Measurements from ENCODE around the gene ATRN.
"Not testable (repeated sequence)": the region's sequence is repeated elsewhere in the genome, so short reads cannot be mapped to it uniquely, and the experiment has no call there.

Gene ATRN

GRCh38 chr20:3470627-3471396, at the start of gene ATRN:
ATRN (plus strand) TSS chr20:3471018; CDS start chr20:3471108, 90 bp downstream.
- DNase-seq (ENCODE audit: low read depth in 2 of 3, low spot score in 2 of 3) = peak; percentile 88 to 95 (median 88)

GRCh38 chr20:3421985-3422384, 48.8 kb upstream of the ATRN start:
- DNase-seq (ENCODE audit: low read depth in 2 of 3, low spot score in 2 of 3) = no peak

- no peak for DNase-seq (ENCODE audit: low read depth in 2 of 3, low spot score in 2 of 3)
Observed at GRCh38 chr20:3423126-3423525, 47.7 kb upstream of the ATRN start.

DNA sequence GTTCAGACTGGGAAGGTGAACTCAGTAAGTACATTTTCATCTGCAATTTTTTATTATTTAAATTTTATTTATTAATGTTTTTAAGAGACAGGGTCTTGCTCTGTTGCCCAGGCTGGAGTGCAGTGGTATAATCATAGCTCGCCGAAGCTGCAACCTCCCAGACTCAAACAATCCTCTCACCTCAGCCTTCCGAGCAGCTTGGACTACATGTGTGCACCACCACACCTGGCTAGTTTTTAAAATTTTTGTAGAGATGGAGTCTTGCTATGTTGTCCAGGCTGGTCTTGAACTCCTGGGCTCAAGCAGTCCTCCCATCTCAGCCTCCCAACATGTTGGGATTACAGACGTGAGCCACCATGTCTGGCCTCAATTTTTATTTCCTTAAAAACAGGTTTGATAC, 44.1 kb upstream of the ATRN start:
- DNase-seq (ENCODE audit: low read depth in 2 of 3, low spot score in 2 of 3) = not testable (repeated sequence)

DNA sequence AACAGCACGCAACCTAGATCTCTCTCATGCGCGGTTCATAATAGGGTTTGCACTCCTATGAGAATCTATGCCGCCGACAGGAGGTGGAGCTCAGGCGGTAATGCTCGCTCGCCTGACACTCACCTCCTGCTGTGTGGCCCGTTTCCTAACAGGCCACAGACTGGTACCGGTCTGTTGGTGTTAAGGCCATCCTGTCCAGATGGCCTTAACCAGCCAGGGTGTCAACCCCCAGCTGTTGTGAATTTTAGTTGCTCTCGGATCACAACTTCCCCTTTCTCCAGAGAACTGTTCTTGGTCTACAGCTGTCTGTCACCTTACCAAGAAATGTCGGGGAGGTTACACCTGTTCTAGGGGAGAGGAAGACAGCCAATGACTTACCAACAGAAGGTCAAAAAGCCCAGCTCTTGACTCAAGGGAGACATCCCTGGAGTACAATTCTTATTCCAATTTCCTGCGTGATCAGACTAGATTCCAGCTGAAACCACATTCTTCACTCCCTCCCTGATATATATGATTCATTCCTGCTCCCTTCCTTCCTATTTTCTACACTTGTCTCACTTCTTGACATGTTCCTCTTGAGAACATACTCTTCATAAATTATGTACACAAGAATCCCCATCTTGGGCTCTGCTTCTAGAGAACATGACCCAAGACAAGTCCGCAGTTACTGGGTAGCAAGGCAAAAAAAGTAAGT, 40.3 kb upstream of the ATRN start:
- no peak for DNase-seq (ENCODE audit: low read depth in 2 of 3, low spot score in 2 of 3)

- DNase-seq (ENCODE audit: low read depth in 2 of 3, low spot score in 2 of 3) = no peak
Observed at GRCh38 chr20:3431109-3431508, 39.7 kb upstream of the ATRN start.

- DNase-seq (ENCODE audit: low read depth in 2 of 3, low spot score in 2 of 3) = no peak
Observed at GRCh38 chr20:3432844-3433243, 38.0 kb upstream of the ATRN start.

DNA sequence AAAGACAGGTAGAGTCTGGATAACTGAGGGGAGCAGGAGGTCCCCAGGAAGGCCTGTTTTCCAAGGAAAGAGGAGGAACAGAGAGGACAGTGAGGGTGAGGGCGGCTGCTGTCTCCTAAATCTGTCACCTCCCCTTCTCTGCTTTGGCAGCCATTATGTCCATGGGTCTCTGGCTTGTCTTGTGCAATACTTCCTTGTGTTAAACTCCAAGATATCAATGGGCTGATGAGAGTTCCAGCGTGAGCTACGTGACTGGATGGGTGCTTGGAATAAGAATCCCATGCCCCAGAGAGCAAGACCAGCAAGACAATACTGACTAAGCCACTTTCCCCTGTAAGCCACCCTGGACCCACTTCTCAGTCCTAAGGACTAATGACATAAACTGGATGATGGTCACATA, 37.1 kb upstream of the ATRN start:
- no peak for DNase-seq (ENCODE audit: low read depth in 2 of 3, low spot score in 2 of 3)

DNA sequence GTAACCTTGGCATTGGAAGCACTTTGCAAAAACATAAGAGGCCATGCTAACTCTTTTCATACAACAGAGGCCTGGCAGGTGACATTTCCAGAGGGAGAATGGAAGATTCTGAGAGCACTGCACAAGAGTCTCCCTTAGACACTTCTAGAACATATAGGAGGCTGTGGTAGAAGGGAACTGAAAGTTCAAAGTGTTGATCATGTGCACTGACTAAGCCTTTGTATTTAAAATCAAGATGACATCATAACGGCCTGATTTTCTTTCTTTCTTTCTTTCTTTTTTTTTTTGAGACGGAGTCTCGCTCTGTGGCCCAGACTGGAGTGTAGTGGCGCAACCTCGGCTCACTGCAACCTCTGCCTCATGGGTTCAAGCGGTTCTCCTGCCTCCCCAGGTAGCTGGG, 36.6 kb upstream of the ATRN start:
- no peak for DNase-seq (ENCODE audit: low read depth in 2 of 3, low spot score in 2 of 3)

DNA sequence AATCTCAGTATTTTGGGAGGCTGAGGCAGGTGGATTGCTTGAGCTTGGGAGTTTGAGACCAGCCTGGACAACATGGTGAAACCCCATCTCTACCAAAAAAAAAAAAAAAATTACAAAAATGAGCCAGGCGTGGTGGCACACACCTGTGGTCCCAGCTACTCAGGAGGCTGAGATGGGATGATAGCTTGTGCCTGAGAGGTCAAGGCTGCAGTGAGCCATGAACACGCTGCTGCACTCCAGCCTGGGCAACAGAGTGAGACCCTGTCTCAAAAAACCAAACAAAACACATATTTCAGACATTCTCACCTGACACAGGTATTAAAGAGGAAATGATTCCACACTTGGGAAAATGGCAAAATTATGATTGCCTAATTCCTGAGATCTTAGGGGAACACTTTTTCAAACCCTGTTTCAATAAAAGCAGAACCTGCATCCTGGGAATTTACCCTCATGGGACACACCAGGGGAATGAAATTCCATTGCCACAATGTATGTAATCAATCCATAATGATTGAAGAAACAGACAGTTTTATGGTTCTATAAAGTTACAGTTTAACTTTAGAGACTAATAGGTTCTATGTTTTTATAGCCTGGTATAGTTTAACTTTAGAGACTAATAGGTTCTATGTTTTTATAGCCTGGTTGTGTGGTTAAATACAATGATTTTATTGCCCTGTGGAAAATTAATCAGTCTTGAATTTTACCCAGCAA, 33.8 kb upstream of the ATRN start:
- DNase-seq (ENCODE audit: low read depth in 2 of 3, low spot score in 2 of 3) = no peak

DNA sequence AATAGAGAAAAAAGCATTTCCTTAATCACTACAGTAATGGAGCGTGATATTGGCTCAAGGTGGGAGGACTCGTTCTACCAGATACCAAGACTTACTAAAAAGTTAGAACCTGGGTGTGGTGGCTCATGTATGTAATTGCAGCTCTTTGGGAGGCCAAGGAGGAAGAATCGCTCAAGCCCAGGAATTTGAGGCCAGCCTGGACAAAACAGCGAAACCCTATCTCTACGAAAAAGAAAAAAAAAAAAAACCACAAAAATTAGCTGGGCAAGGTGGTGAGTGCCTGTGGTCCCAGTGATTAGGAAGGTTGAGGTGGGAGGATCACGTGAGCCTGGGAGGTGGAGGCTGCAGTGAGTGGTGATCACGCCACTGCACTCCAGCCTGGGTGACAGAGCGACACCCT, 24.0 kb upstream of the ATRN start:
- no peak for DNase-seq (ENCODE audit: low read depth in 2 of 3, low spot score in 2 of 3)

DNA sequence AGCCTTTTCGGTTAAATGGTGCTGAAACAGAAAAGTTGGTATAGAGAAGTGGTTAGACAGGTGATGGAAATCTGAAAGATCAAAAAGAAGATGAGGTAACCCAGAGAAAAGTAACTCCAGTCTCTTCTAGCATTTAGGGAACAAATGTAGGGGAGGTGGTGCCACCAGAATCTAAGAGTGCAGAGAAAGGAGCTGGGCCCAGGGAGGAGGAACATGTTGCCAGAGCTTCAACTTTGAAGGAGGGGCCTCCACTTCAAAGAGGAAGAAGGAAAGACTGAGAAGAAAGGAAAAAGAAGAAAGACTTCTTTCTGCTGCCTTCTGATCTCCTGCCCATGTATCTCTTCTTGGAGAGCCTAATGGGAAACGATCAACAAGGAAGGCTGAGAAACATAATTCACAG, 23.5 kb upstream of the ATRN start:
- no peak for DNase-seq (ENCODE audit: low read depth in 2 of 3, low spot score in 2 of 3)

- no peak for DNase-seq (ENCODE audit: low read depth in 2 of 3, low spot score in 2 of 3)
Observed at GRCh38 chr20:3449319-3449718, 21.5 kb upstream of the ATRN start.

DNA sequence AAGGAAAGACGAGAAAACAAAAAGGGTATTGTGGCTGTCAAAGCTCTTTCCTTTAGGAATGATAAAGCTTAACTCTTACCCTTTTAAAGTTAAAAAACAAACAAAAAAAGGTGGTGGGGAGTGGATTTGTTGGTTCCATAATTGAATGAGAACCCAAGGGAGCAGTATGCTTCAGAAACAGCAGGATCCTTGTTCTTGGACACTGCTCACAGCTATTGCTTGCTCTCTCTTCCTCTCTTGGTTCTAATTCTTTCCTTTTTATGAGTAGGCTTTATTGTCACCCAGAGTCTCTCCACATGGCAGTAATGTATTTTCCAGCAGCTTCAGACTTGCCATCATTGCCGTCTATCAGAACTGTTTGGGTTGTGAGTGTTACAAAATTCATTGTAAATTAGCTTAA, 18.7 kb upstream of the ATRN start:
- no peak for DNase-seq (ENCODE audit: low read depth in 2 of 3, low spot score in 2 of 3)

DNA sequence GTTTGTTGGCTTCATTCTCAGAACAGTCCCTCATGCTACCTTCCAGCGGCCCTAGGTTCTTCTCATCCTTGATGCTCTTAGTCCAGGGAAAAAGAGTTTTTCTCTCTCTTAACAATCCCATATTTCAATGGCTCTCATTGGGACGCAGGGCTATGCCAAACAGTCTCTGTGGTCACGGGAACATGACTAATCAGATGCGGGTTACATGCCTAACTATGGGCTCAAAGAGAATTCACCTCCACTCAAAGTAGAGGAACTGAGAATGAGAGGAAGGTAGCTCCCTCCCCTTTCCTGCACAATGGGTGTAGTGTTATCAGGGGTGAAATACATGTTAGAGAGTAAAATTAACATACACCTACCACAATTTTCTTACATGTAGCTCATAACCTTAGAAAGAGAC, 18.1 kb upstream of the ATRN start:
- DNase-seq (ENCODE audit: low read depth in 2 of 3, low spot score in 2 of 3) = no peak

GRCh38 chr20:3454831-3455230, 16.0 kb upstream of the ATRN start:
- no peak for DNase-seq (ENCODE audit: low read depth in 2 of 3, low spot score in 2 of 3)

GRCh38 chr20:3456648-3457047, 14.2 kb upstream of the ATRN start:
- no peak for DNase-seq (ENCODE audit: low read depth in 2 of 3, low spot score in 2 of 3)

DNA sequence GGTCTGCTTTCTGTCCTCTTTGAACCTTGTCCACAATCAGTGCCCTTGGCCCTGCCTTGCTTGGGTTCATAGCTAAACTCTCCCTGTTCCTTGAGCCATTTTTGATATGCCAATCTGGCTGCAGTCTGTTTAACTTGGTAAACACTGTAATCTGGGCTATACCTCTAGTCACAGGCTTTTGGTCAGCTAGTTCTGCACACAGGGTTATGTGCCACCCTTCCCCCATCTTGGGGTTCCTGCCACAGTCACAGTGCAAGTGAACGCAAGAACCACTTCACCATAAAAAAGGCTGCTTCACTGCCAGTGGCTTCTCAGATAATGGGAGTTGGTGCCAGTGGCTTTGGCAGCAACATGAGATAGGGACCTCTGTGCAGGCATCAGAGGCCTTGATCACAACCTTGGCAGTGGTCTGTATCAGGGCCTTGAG, 10.9 kb upstream of the ATRN start:
- DNase-seq (ENCODE audit: low read depth in 2 of 3, low spot score in 2 of 3) = no peak

DNA sequence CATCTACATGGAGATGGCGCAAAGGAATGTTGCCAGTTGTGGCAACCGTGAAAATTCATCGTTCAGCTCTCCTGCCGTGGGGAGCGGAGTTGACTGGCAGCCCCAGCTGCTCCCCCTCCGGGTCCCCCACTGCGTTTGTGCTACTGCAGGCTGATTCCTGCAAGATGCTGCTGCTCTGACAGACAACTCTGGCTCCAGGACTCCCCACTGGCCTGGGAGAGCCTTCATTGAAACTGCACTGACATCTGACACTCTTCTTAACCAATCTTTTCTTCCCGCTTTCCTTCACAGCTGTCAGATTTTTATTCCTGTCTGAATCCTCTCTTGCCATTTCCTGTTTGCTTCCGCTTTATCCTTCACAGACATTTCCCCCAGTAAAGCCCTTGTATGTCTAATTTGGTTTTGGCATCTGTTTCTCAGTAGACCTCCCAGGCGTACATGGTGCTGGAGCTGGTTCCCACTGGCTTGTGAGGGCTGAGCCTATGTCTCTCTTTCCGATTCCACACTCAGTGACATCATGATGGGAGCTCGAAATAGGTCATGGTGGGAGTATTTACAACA, 9.5 kb upstream of the ATRN start:
- no peak for DNase-seq (ENCODE audit: low read depth in 2 of 3, low spot score in 2 of 3)

DNA sequence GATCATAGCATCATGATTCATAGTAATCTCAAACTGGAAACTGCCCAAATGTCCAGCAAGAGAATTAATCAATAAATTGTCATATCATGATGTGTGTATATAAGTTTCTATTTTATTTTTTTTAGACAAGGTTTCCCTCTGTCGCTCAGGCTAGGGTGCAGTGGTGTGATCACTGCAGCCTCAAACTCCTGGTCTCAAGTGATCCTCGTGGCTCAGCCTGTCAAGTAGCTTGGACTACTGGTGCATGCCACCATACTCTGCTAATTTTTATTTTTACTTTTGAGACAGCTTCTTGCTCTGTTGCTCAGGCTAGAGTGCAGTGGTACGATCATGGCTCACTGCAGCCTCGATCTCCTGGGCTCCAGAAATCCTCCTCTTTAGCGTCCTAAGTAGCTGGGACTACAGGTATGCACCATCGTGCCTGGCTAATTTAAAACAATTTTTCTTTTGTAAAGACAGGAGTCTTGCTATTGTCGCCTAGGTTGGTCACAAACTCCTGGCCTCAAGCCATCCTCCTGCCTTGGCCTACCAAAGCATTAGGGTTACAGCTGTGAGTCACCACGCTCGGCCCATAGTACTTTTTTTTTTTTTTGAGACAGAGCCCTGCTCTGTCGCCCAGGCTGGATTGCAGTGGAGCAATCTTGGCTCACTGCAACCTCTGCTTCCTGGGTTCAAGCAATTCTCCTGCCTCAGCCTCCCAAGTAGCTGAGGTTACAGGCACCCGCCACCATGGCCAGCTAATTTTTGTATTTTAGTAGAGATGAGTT, 8.7 kb upstream of the ATRN start:
- no peak for DNase-seq (ENCODE audit: low read depth in 2 of 3, low spot score in 2 of 3)

DNA sequence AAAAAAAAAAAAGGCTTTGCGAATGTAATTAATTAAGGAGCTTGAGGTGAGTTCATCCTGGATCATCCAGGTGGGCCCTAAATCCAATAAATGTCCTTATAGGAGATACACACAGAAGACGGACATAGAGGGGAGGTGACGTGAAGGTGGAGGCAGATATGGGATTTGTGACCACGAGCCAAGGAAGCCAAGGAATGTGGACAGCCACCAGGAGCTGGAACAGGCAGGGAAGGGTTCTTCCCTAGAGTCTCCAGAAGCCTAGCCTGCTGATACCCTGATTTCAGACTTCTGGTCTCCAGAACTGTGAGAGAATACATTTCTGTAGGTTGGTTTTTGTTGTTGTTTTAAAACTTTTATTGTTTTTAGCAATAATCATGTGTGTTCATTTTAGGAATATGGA, 6.7 kb upstream of the ATRN start:
- DNase-seq (ENCODE audit: low read depth in 2 of 3, low spot score in 2 of 3) = no peak

Measured in activated CD8-positive, alpha-beta memory T cell treated with anti-CD3 and anti-CD28 coated beads for 48 hours (primary cell).